ENCODE measurements around the gene FAM227A. TPM values are rescaled to one million over a fixed set of nuclear protein-coding genes. Genes with fewer than 3 reads are reported as not detected.
A peak's percentile ranks its signal among the peaks of the same experiment; 100 is the strongest.

The FAM227A gene
- total and polyA plus RNA-seq, 2 of the 13 experiments (the other 11 are each of a cell fraction or from before 2014, with no cell fraction given) = 1.0 to 1.5 TPM

DNA sequence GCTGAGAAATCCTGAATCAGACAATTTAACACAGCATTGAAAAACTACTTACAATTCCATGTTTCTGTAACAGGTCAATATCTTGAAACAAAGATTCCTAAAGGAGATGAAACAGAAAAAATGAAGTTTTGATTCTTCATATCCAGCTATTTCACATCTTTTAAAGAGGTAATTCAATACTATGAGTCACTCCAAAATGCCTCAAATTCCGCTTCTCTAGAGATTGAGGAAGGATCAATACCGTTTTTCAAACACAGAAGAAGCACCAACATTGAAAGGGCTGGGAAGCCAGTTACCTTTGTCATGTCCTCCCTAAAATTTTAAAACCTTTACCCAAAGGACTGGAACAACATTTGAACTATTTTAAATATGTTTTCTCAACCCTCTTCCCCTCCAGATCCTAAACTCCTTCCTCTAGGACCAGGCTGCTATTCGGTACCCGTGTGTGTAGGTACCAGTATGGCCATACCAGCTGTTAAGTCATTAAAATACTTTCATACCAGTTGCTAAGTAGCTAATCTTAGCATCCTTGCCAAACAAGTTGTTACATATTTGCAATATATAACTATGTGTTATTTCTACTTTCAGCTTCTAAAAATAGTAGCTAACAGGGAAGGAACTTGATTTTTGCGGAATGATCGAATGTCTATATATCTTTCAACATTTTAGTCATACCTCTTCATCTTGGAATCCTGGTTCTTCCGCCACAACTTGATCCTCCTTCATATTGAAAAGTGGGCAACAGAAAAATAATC is 88.5 kb downstream of the FAM227A start:
- in situ Hi-C loops (cut with HindIII; ENCODE audit: extremely low pct_ligation_motif_present, low pct_unique_long_range_greater_than_20kb) (no loop called here), intact Hi-C loops (cut with micrococcal nuclease; ENCODE audit: unreplicated experiment) (no loop called here)
- H2AFZ ChIP-seq (ENCODE audit: low read length) = no peak overlapping the region
- ChIA-PET CTCF (ENCODE audit: low intra/inter-chr PET ratio, low total read pairs) (no interaction called here), POLR2A (interaction anchor here (1.6 kb wide), 1 partner anchor 104 kb away, joined by 3 read pairs; no protein-coding TSS in a partner anchor)
- H3K27ac ChIP-seq (ENCODE audit: extremely low read length, insufficient read depth, low read length) = no peak overlapping the region
- H3K4me1 ChIP-seq (ENCODE audit: insufficient read depth, low read length) = peaks cover 13% of the 10 kb centered on the region
- no peak overlapping the region for H3K4me3 ChIP-seq (replicated peaks in 1 of 3; ENCODE audit: insufficient read depth in 1 of 3, low read depth in 2 of 3, low read length in 3 of 3)
- H3K9ac ChIP-seq (ENCODE audit: insufficient read depth, low read depth, low read length) = no peak overlapping the region
- FAIRE-seq (no peak), DNase-seq (ENCODE audit: low spot score) (no peak), ATAC-seq (no peak)
- no peaks in the 10 kb centered on the region for H3K79me2 ChIP-seq (ENCODE audit: insufficient read depth, low read length)
- no peaks in the 10 kb centered on the region for H3K27me3 ChIP-seq (ENCODE audit: control insufficient read depth in 1 of 2, insufficient read depth in 2 of 2, low read length in 2 of 2)
- BruUV-seq (replicated peaks) = no TSS peak
- 57% methylated on average over 7 of the region's 7 CpGs for WGBS (ENCODE audit: low lambda C conversion rate)
- H3K9me3 ChIP-seq (ENCODE audit: low read length) = no peaks in the 10 kb centered on the region
- no peaks in the 10 kb centered on the region for H4K20me1 ChIP-seq (ENCODE audit: insufficient read depth, low read length)
- H3K4me2 ChIP-seq (ENCODE audit: low read depth, low read length) = no peak overlapping the region
- no peaks in the 10 kb centered on the region for H3K36me3 ChIP-seq (replicated peaks in 1 of 2; ENCODE audit: control insufficient read depth in 1 of 2, insufficient read depth in 2 of 2, low read length in 2 of 2)
- TF ChIP-seq, protein P1, sequence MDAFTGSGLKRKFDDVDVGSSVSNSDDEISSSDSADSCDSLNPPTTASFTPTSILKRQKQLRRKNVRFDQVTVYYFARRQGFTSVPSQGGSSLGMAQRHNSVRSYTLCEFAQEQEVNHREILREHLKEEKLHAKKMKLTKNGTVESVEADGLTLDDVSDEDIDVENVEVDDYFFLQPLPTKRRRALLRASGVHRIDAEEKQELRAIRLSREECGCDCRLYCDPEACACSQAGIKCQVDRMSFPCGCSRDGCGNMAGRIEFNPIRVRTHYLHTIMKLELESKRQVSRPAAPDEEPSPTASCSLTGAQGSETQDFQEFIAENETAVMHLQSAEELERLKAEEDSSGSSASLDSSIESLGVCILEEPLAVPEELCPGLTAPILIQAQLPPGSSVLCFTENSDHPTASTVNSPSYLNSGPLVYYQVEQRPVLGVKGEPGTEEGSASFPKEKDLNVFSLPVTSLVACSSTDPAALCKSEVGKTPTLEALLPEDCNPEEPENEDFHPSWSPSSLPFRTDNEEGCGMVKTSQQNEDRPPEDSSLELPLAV (CRISPR knock-in tag; conservative IDR thresholded peaks at IDR 0.05; ENCODE audit: low read depth) = no peak
- TF ChIP-seq KAT2B (IDR thresholded peaks at IDR 0.05; ENCODE audit: borderline replicate concordance, low read depth, low read length) = peak; percentile 50; the same call in 1 of the 2 replicates

DNA sequence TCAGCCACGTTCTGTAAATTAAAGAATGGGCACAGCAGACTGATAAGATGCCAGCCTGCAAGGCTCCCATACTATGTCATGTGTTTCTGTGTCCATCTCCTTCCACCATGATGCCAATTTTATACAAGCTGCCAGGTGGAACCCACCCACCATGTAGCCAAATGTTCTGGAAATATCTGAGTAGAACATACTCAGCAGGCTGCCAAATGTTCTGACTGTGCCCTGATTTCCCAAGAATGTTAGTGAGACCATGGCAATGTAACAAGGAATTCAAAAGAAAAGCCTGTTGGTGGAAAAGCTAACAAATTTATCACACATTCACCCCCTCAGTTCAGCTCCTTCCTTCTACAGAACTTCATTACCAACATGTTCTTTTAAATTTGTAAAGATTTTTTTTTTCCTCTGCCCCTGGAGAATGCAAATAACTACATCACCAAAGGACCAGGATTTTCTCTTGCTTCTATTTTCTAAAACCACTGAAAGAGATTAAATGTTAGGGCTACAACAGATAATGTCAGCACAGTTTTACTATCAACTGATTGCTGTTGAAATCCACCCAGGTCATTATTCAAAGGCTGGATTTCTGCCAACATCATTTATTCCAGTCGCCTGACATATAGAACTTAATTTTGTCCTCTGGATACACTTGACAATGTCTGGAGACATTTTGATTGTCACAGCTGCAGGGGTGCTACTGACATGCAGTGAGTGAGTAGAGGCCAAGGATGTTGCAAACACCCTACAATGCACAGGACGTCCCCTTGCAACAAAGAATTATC is 89.3 kb downstream of the FAM227A start:
- no peak overlapping the region for H3K4me2 ChIP-seq (ENCODE audit: low read depth, low read length)
- no peaks in the 10 kb centered on the region for H3K9me3 ChIP-seq (ENCODE audit: low read length)
- no peak overlapping the region for H3K27ac ChIP-seq (ENCODE audit: extremely low read length, insufficient read depth, low read length)
- no peak overlapping the region for H3K9ac ChIP-seq (ENCODE audit: insufficient read depth, low read depth, low read length)
- no TSS peak for BruUV-seq (replicated peaks)
- ATAC-seq (no peak), DNase-seq (ENCODE audit: low spot score) (no peak), FAIRE-seq (no peak)
- H3K79me2 ChIP-seq (ENCODE audit: insufficient read depth, low read length) = no peaks in the 10 kb centered on the region
- intact Hi-C loops (cut with micrococcal nuclease; ENCODE audit: unreplicated experiment) (no loop called here), in situ Hi-C loops (cut with HindIII; ENCODE audit: extremely low pct_ligation_motif_present, low pct_unique_long_range_greater_than_20kb) (no loop called here)
- ChIA-PET CTCF (ENCODE audit: low intra/inter-chr PET ratio, low total read pairs) (no interaction called here), POLR2A (interaction anchor here (1.6 kb wide), 1 partner anchor 104 kb away, joined by 3 read pairs; no protein-coding TSS in a partner anchor)
- TF ChIP-seq EHMT2 (IDR thresholded peaks at IDR 0.05; ENCODE audit: borderline replicate concordance, low read depth, low read length) = no peak
- no peak for TF ChIP-seq ZNF337 (CRISPR knock-in tag; IDR thresholded peaks at IDR 0.05; ENCODE audit: borderline replicate concordance, low read depth)
- no peaks in the 10 kb centered on the region for H4K20me1 ChIP-seq (ENCODE audit: insufficient read depth, low read length)
- no peak overlapping the region for H2AFZ ChIP-seq (ENCODE audit: low read length)
- 15% methylated on average over 3 of the region's 3 CpGs for WGBS (ENCODE audit: low lambda C conversion rate)
- H3K27me3 ChIP-seq (ENCODE audit: control insufficient read depth in 1 of 2, insufficient read depth in 2 of 2, low read length in 2 of 2) = no peaks in the 10 kb centered on the region
- H3K4me1 ChIP-seq (ENCODE audit: insufficient read depth, low read length) = peaks cover 13% of the 10 kb centered on the region
- no peak overlapping the region for H3K4me3 ChIP-seq (replicated peaks in 1 of 3; ENCODE audit: insufficient read depth in 1 of 3, low read depth in 2 of 3, low read length in 3 of 3)
- H3K36me3 ChIP-seq (replicated peaks in 1 of 2; ENCODE audit: control insufficient read depth in 1 of 2, insufficient read depth in 2 of 2, low read length in 2 of 2) = no peaks in the 10 kb centered on the region

Data from HepG2 (cell line).